H9 (cell line): ENCODE data around the gene NPHS1. TPM values are rescaled to one million over a fixed set of nuclear protein-coding genes. Genes with fewer than 3 reads are reported as not detected.

Experiments
- DNase-seq: peaks from one replicate; pipeline ENCODE4 v3.0.0-alpha.2; 2017
- H2AFZ ChIP-seq: one replicate; pipeline ENCODE4 v1.6.1; 2013; ENCODE audit warnings: mild to moderate bottlenecking, low read length, control low read depth, moderate library complexity
- H2AK5ac ChIP-seq: 2 replicates; pipeline ENCODE4 v1.6.1; 2013; ENCODE audit warnings: low read length, control low read depth, mixed read lengths; ENCODE audit not compliant: insufficient read length
- H2BK120ac ChIP-seq: one replicate; pipeline ENCODE4 v1.6.1; 2013; ENCODE audit warnings: low read depth, mild to moderate bottlenecking, low read length, control low read depth, inconsistent platforms; ENCODE audit not compliant: poor library complexity, severe bottlenecking
- H2BK12ac ChIP-seq: 2 replicates; pipeline ENCODE4 v1.6.1; 2013; ENCODE audit warnings: low read length, control low read depth, mixed read lengths, low read depth; ENCODE audit not compliant: insufficient read length
- H2BK15ac ChIP-seq: 2 replicates; pipeline ENCODE4 v1.6.1; 2013; ENCODE audit warnings: low read depth, low read length, control low read depth
- H2BK20ac ChIP-seq: one replicate; pipeline ENCODE4 v1.6.1; 2013; ENCODE audit warnings: low read depth, mild to moderate bottlenecking, low read length, control low read depth, inconsistent platforms; ENCODE audit not compliant: poor library complexity, severe bottlenecking
- H2BK5ac ChIP-seq: 2 replicates; pipeline ENCODE4 v1.6.1; 2013; ENCODE audit warnings: low read length, control low read depth, mixed read lengths; ENCODE audit not compliant: insufficient read length
- H3K14ac ChIP-seq: 2 replicates; pipeline ENCODE4 v1.6.1; 2013; ENCODE audit warnings: low read length, control low read depth; ENCODE audit not compliant: insufficient read depth
- H3K18ac ChIP-seq: 2 replicates; pipeline ENCODE4 v1.6.1; 2013; ENCODE audit warnings: low read depth, mild to moderate bottlenecking, mixed read lengths, low read length, control low read depth; ENCODE audit not compliant: insufficient read length
- H3K23ac ChIP-seq: 2 replicates; pipeline ENCODE4 v1.6.1; 2013; ENCODE audit warnings: low read length, control low read depth, mixed read lengths, low read depth; ENCODE audit not compliant: insufficient read length
- H3K23me2 ChIP-seq: 2 replicates; pipeline ENCODE4 v1.6.1; 2013; ENCODE audit warnings: low read depth, mild to moderate bottlenecking, mixed read lengths, low read length, control low read depth; ENCODE audit not compliant: insufficient read length, poor library complexity, severe bottlenecking
- H3K27ac ChIP-seq: 2 replicates; pipeline ENCODE4 v1.5.1; 2013; ENCODE audit warnings: low read length, control low read depth, mixed read lengths, low read depth; ENCODE audit not compliant: insufficient read length
- H3K27me3 ChIP-seq: 2 replicates; pipeline ENCODE4 v1.6.1; 2013; ENCODE audit warnings: low read length, control low read depth, inconsistent platforms; ENCODE audit not compliant: insufficient read depth
- H3K4ac ChIP-seq: 2 replicates; pipeline ENCODE4 v1.6.1; 2013; ENCODE audit warnings: low read depth, mild to moderate bottlenecking, control low read depth, inconsistent platforms, low read length, moderate library complexity
- H3K4me1 ChIP-seq: 2 replicates; pipeline ENCODE4 v1.6.1; 2013; ENCODE audit warnings: low read length, control low read depth, inconsistent platforms; ENCODE audit not compliant: insufficient read depth
- H3K4me2 ChIP-seq: 2 replicates; pipeline ENCODE4 v1.6.1; 2013; ENCODE audit warnings: low read length, control low read depth, mixed read lengths; ENCODE audit not compliant: insufficient read length, insufficient read depth
- H3K56ac ChIP-seq: 2 replicates; pipeline ENCODE4 v1.6.1; 2013; ENCODE audit warnings: low read depth, mild to moderate bottlenecking, mixed read lengths, low read length, control low read depth; ENCODE audit not compliant: insufficient read length
- H3K79me1 ChIP-seq: 2 replicates; pipeline ENCODE4 v1.6.1; 2013; ENCODE audit warnings: low read depth, mild to moderate bottlenecking, moderate library complexity, low read length, control low read depth, inconsistent platforms; ENCODE audit not compliant: insufficient read depth, poor library complexity, severe bottlenecking
- H3K79me2 ChIP-seq: 2 replicates; pipeline ENCODE4 v1.6.1; 2013; ENCODE audit warnings: low read length, control low read depth, inconsistent platforms; ENCODE audit not compliant: insufficient read depth
- H3K9ac ChIP-seq: 2 replicates; pipeline ENCODE4 v1.6.1; 2013; ENCODE audit warnings: low read length, control low read depth, mixed read lengths; ENCODE audit not compliant: insufficient read length; ENCODE audit errors: extremely low read depth
- H3K9me3 ChIP-seq: one replicate; pipeline ENCODE4 v1.6.1; 2013; ENCODE audit warnings: low read depth, low read length, inconsistent platforms; ENCODE audit not compliant: control insufficient read depth
- H3T11ph ChIP-seq: one replicate; pipeline ENCODE4 v1.6.1; 2013; ENCODE audit warnings: mild to moderate bottlenecking, low read length, control low read depth, inconsistent platforms
- H4K20me1 ChIP-seq: one replicate; pipeline ENCODE4 v1.6.1; 2013; ENCODE audit not compliant: control insufficient read depth, insufficient read length, insufficient read depth
- H4K5ac ChIP-seq: 2 replicates; pipeline ENCODE4 v1.6.1; 2013; ENCODE audit warnings: low read depth, mild to moderate bottlenecking, mixed read lengths, low read length, control low read depth; ENCODE audit not compliant: insufficient read length
- H4K8ac ChIP-seq: replicated peaks from 2 replicates; pipeline ENCODE4 v1.6.1; 2013; ENCODE audit warnings: low read length, control low read depth, mixed read lengths, low read depth; ENCODE audit not compliant: insufficient read length
- H4K91ac ChIP-seq: 2 replicates; pipeline ENCODE4 v1.6.1; 2013; ENCODE audit warnings: low read depth, mild to moderate bottlenecking, moderate library complexity, mixed read lengths, low read length, control low read depth; ENCODE audit not compliant: insufficient read length
- H3K27ac Mint-ChIP-seq, 3 experiments: 2 replicates in 2 of 3; 3 replicates in 1 of 3; pipeline ENCODE4 v1.8.0; 2020 to 2021; ENCODE audit warnings: mixed read lengths in 3 of 3, mild to moderate bottlenecking in 1 of 3, moderate library complexity in 1 of 3
- H3K27me3 Mint-ChIP-seq: 2 replicates; pipeline ENCODE4 v1.8.0; 2021; ENCODE audit warnings: low read depth, mild to moderate bottlenecking, moderate library complexity, mixed read lengths
- H3K36me3 Mint-ChIP-seq, 3 experiments: 2 replicates in 2 of 3; 3 replicates in 1 of 3; pipeline ENCODE4 v1.8.0; 2020 to 2021; ENCODE audit warnings: low read depth in 3 of 3, mixed read lengths in 3 of 3; ENCODE audit not compliant: insufficient read depth in 1 of 3
- H3K4me1 Mint-ChIP-seq, 2 experiments: 2 replicates each; pipeline ENCODE4 v1.8.0; 2020; ENCODE audit warnings: mixed read lengths in 2 of 2
- H3K4me3 Mint-ChIP-seq, 2 experiments: 2 replicates in 1 of 2; 3 replicates in 1 of 2; pipeline ENCODE4 v1.8.0; 2020 to 2021; ENCODE audit warnings: mild to moderate bottlenecking in 2 of 2, mixed read lengths in 2 of 2, moderate library complexity in 1 of 2
- H3K9me3 Mint-ChIP-seq, 2 experiments: 2 replicates in 1 of 2; 3 replicates in 1 of 2; pipeline ENCODE4 v1.8.0; 2020; ENCODE audit warnings: mild to moderate bottlenecking in 2 of 2, mixed read lengths in 2 of 2, moderate library complexity in 1 of 2
- WGBS: extraction: QIAGEN DNeasy Blood & Tissue Kit; methylation state at CpG from one replicate; pipeline ENCODE4 v1.1.7; 2013; ENCODE audit warnings: missing lambda C conversion rate, low lambda C conversion rate, mixed read lengths; ENCODE audit not compliant: insufficient read length; ENCODE audit errors: extremely low coverage; 5-methylcytosine and 5-hydroxymethylcytosine counted together
- total RNA-seq: library from RNA; stranded (reverse); gene quantifications from 2 replicates; pipeline ENCODE4 v1.2.1, GENCODE V29; 2021
- TF ChIP-seq, protein P1 (sequence below): fragments of 200-600 bp; sonication (generic); conservative IDR thresholded peaks from 3 replicates; pipeline ENCODE4 v1.8.0; 2021; ENCODE audit warnings: antibody characterized with exemption, mild to moderate bottlenecking

NPHS1 gene
- total RNA-seq, 1 experiment from 2014 or later = 0.83 TPM

DNA sequence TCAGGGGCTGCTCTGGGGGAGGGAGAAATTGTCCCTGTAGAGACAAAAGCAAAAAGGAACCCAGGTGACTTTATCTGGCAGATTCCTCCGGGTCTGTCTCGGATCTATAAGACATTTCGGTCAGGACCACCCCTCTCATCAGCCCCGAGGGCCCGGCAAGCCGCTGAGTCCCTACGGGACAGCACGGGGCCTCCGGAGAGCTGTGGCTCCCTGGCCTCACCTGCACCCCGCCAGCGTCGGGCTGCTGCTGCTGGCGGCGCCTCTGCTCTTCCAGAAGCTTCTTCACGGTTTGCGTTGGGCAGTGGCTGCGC lies 46.1 kb upstream of the NPHS1 start:
- Histone ChIP-seq H3K27ac (no peak overlapping the region), H3K18ac (no peak overlapping the region), H4K20me1 (no peaks in the 10 kb centered on the region), H4K91ac (no peak overlapping the region), H3K4me1 (peaks cover 5% of the 10 kb centered on the region; the same call in 1 of the 2 replicates), H4K8ac (no peak overlapping the region), H3K23ac (no peak overlapping the region), H3K56ac (no peak overlapping the region), H3K9me3 (no peaks in the 10 kb centered on the region), H3K27me3 (no peaks in the 10 kb centered on the region), H2BK120ac (no peak overlapping the region), H3K23me2 (peaks cover 9% of the 10 kb centered on the region), H3K4ac (no peak overlapping the region), H3K9ac (no peak overlapping the region), H2AK5ac (no peak overlapping the region), H3K14ac (no peak overlapping the region), H2BK15ac (no peak overlapping the region), H2BK20ac (no peak overlapping the region), H2BK5ac (no peak overlapping the region), H2AFZ (no peak overlapping the region), H3K79me2 (no peaks in the 10 kb centered on the region), H3K79me1 (peaks cover 3% of the 10 kb centered on the region), H4K5ac (no peak overlapping the region), H3K4me2 (peak overlapping the region; percentile 78), H3T11ph (no peak overlapping the region), H2BK12ac (no peak overlapping the region)
- Mint-ChIP-seq H3K9me3 (no peaks in the 10 kb centered on the region), H3K27ac (no peak overlapping the region; a peak in 1 of 7 replicates), H3K4me3 (peak overlapping the region; percentile 90 to 99), H3K36me3 (peaks cover 10 to 36% (median 30%) of the 10 kb centered on the region in 3 experiments; a peak in 6 of 7 replicates), H3K27me3 (peaks cover 10% of the 10 kb centered on the region), H3K4me1 (peaks cover 16 to 28% of the 10 kb centered on the region in 2 experiments)
- TF ChIP-seq, protein P1, sequence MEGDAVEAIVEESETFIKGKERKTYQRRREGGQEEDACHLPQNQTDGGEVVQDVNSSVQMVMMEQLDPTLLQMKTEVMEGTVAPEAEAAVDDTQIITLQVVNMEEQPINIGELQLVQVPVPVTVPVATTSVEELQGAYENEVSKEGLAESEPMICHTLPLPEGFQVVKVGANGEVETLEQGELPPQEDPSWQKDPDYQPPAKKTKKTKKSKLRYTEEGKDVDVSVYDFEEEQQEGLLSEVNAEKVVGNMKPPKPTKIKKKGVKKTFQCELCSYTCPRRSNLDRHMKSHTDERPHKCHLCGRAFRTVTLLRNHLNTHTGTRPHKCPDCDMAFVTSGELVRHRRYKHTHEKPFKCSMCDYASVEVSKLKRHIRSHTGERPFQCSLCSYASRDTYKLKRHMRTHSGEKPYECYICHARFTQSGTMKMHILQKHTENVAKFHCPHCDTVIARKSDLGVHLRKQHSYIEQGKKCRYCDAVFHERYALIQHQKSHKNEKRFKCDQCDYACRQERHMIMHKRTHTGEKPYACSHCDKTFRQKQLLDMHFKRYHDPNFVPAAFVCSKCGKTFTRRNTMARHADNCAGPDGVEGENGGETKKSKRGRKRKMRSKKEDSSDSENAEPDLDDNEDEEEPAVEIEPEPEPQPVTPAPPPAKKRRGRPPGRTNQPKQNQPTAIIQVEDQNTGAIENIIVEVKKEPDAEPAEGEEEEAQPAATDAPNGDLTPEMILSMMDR = no peak
- WGBS = no CpG with 5 or more reads among the region's 17 CpGs
- DNase-seq = no peak
